GM18870 (cell line): ENCODE data around the gene SYNGR1.

ENCODE experiments used
- ATAC-seq: cut with Tn5 transposase; IDR thresholded peaks from one replicate; pipeline ENCODE4 v1.9.1; 2021; ENCODE audit warnings: moderate library complexity; ENCODE audit not compliant: unreplicated experiment

SYNGR1 gene

DNA sequence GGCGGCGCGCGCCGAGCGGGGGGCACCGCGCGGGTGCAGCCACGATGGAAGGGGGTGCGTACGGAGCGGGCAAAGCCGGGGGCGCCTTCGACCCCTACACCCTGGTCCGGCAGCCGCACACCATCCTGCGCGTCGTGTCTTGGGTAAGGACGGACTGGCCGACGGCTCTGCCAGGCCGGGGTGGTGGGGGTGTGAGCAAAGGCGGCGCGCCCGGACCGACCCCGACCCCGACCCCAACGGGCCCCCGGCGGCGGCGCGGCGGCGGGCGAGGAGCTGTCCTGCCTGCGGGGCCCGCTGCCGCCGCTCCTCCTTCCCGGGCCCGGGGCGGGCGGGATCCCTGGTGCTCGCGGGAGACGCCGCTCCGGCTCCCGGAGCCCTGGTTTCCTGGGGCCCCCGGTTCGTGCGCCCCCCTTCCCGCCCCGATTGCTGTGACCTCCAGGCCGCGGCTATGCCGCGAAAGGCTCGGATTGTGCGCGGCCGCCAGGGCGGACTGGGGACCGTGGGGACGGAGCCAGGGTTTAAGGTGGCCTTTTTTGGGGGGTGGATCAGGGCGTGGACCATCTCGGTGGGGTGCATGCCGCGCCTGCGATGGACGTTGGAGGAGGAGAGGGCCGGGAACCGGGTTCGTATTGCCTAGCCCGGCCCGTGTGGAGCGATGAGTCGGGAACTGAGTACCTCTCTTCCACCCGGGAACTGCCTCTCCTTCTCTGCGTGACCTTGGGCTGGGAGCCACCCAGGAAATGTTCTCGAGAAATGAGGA lies at the start of gene SYNGR1:
TSS of gene SYNGR1 (plus strand) at position 25 of the 760 bp plus-strand sequence. CDS start at position 45, 20 bp downstream.
- ATAC-seq = no peak

DNA sequence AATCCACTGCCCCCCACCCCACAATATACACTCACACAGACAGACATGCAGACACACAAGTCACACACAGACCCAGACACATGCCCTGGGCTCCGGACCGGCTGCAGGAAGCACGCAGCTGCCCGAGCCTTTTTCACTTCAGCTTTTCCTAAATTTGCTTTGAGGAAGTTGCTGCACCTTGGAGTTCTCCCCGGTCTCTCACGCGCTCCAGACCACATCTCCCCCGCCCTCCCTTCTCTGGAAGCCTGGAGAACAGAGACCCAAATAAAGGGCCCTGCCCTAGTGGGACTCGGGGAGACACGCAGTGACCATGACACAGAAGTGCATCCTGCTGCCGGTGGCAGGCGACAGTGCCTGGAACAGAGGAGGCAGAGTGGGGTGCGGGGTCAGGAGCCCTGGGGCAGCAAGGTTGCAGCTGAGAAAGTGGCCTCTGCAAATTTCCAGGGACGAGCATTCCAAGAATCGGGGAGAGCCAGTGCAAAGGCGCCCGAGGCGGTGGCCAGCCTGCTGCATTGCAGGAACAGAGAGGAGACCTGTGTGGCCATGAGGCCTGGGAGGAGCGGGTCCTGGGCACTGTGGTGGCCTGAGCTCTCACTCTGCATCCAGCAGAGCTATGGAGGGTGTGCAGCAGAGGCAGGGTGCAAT lies 49.5 kb upstream of the SYNGR1 start:
- ATAC-seq = no peak

DNA sequence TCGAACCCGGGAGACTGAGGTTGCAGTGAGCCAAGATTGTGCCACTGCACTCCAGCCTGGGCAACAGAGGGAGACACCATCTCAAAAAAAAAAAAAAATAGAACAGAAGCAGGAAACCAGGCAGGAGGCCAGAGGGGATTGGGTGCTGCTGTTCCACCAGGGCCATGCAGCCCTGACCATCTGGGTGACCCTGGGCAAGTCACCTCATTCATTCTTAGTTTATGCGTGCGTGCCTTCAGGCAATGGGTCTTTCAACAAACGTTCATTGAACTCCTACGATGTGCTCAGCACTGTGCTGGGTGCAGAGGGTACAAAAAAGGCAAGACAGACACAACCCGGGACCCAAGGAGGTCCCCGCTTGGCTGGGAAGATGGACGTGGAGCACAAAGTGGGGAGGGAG lies 48.7 kb upstream of the SYNGR1 start:
- ATAC-seq = no peak

GRCh38 chr22:39301926-39302325 lies 47.9 kb upstream of the SYNGR1 start:
- no peak for ATAC-seq

GRCh38 chr22:39302431-39302960 lies 47.3 kb upstream of the SYNGR1 start:
- no peak for ATAC-seq

GRCh38 chr22:39303358-39303757 lies 46.4 kb upstream of the SYNGR1 start:
- no peak for ATAC-seq

DNA sequence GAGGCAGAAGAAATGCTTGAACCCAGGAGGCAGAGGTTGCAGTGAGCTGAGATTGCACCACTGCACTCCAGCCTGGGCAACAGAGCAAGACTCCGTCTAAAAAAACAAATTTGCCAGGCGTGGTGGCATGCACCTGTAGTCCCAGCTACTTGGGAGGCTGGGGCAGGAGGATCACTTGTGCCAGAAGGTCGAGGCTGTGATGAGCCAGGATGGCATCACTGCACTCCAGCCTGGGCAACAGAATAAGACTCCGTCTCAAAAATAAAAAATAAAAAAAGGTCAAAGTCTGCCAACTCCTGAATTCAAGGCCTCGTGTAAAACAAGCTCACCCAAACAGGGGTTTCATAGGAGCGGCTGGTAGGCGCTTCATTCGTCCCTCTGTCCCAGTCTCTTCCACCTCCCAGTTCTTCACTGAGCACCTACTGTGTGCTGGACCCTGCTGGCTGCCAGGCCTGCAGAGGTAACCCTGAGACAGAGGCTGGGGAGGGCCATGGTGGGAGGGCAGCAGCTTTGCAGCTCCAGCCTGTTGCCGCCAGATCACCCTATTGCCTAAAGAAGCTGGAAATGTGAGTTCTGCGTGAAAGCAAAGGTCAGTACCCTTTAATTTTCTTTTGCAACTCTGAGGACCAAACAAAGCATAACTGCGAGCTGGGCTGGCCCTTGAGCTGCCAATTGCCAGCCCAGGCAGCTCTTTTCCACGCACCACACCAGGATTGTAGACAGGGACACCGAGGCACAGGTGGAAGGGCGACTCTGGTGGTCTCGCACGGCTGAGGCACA lies 45.7 kb upstream of the SYNGR1 start:
- no peak for ATAC-seq

DNA sequence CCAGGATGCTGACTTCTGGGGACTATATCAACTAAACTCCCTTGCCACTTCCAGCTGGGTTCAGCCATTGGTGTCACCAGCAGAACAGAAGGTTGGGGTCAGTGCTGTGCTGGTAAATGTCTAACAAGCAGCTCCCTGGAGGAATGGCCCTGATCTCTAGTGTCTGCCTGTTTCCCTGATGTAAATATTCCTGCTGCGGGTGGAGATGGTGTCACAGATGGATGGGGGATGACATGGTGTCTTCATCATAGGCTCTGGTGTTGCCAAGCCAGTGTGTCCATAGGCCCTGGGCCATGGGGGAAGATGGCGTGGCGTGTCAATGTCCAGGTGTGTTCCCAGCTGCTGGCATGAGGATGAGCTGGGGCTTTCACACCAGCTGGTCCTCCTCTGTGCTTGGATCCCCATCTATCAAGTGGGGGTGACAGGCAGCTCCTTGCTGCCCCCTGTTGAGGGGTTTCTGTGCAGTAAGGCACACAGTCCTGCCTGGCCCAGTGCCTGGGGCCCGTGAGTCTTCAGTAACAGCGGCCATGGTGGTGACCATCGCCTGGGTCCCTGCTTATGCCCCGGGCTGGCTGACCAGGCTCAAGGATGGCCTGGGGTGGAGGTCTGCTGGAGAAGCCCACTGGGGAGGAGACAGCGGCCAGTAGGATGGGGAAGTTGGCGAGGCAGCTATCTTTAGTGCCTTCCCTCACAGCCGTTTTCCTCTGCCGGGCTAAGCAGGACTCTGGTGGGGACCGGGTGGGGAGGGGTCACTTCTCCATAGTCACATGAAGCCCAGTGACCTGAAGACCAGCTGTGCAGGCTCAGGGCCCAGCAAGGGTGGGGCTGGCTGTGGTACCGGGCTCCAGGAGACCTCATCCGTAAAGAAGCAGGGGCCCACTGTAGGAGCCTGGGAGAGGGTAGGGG lies 43.1 kb upstream of the SYNGR1 start:
- no peak for ATAC-seq

GRCh38 chr22:39308614-39309363 lies 41.0 kb upstream of the SYNGR1 start:
- no peak for ATAC-seq

DNA sequence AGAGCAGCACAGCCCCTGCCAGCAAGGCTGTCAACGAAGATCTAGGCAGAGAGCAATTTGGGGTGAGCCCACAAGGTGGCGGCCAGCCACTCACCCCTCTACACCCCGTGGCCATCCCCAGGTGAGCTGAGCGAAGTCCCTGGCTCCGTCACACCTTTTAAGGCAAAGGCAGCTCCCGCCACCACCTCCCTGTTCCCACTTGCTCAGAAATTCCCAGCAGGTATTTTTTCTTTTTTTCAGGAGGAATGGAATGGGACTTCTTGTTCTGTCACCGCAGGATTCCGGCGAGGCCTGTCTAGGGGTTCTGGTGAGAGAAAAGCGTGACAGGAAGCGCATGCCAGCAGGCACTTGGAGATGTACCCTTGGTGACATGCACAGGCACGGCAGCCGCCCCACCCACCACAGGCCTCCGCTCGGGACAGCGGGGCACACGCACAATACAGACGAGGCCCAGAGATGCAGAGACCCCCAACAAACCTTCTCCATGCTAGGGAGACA lies 40.4 kb upstream of the SYNGR1 start:
- ATAC-seq = no peak

GRCh38 chr22:39309881-39310714 lies 39.7 kb upstream of the SYNGR1 start:
- ATAC-seq = no peak

GRCh38 chr22:39311592-39312400 lies 38.0 kb upstream of the SYNGR1 start:
- ATAC-seq = no peak

DNA sequence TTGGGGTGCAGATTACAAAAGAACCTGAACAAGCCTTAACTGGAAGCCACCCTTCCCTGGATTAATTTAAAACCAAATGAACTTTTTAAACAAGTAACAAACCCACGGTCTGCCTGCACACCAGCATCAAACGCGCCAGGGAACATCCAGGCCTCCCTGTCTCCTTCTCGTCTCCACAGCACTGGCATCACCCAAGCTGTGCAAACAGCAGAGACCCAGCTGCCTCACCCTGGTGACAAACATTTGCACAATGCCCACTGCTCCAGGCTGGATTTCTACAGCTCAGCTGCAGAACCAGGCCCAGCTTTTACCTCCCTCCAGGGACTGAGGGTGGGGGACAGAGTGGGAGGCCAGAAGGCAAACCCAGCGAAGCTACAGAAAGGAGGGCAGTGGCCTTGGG lies 37.4 kb upstream of the SYNGR1 start:
- no peak for ATAC-seq

DNA sequence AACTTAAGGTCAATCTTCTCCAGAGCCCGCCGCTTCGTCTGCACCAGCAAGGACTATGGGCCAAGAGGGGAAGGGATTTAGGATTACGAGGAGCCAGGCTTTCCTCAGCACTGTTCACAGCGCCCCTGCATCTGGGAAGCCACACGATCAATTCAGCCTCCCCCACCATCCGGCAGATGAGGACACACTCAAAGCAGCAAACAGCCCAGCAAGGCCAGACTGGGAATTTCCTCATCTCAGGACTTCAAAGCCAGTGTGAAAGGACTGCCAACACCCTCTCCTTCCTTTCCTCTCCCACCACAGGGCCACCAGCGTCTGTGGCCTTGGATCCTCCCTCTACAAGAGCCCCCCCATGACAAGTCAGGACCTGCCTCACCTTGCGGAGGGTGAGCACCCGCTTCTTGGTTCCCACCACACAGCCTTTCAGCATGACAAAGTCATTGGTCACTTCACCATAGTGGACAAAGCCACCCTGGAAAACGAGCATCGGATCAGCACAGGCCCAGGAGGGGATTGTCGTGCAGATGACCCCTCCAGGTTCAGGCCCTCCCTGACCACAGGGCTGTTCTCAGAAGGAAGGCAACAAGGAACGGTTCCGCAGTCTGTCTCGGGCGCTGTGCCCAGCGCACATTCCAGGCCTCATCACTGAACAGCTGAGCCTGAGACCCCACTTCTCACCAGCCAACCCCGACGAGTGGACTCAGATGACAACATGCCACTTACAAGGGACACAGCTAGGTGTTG lies 36.4 kb upstream of the SYNGR1 start:
- no peak for ATAC-seq

DNA sequence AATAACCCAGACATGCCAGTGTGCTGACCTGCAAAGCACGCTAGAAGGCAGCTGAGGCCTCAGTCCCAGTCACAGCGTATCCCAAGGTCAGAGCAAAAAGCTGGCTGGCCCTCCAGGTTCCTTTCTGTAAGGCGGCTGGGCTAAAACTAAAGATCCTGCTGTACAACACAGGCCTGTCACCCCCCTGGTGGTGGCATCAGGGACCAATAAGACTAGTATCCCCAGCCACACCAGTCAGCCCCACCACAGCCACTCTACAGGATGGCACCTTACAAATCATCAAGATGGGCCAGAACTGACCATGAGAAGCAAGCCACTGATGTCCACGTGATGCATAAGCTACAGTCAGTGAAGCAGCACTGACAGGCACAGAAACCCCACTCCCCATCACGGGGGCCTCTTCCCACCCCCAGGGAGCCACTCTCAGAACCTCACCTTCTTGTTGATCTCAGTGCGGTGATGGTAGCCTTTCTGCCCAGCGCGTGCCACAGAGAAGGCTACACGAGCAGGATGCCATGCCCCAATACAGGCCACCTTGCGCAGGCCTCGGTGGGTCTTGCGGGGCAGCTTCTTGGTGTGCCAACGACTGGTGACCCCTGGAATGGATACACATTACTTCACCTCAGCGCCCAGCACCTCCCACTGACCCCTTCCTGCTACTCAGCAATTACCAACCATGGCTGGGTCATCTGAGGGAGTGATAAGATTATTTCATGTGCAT lies 35.4 kb upstream of the SYNGR1 start:
- ATAC-seq = no peak

- no peak for ATAC-seq
Measured at GRCh38 chr22:39315389-39315788, 34.4 kb upstream of the SYNGR1 start.
